Occipital lobe (tissue), 2 donors: ENCODE data around the gene FAM210B. TPM values are rescaled to one million over a fixed set of nuclear protein-coding genes. Genes with fewer than 3 reads are reported as not detected.
"Not testable (repeated sequence)": the region's sequence is repeated elsewhere in the genome, so short reads cannot be mapped to it uniquely, and the experiment has no call there.

Experiments
- DNase-seq: peaks from one replicate; lab custom pipeline; 2025; lab: John Stamatoyannopoulos, UW
- total RNA-seq: library from RNA; depleted of rRNA; stranded (reverse); fragments of >200 nt; gene quantifications from one replicate; pipeline ENCODE4 v1.2.3, GENCODE V29; 2014

The FAM210B gene
- total RNA-seq, 1 donor from 2014 or later = 22.6 TPM

- no peak for DNase-seq
Measured at GRCh38 chr20:56360133-56360907, 1.5 kb downstream of the FAM210B start.

GRCh38 chr20:56360908-56361205 lies 2.1 kb downstream of the FAM210B start:
- no peak for DNase-seq

- no peak for DNase-seq
Measured at GRCh38 chr20:56361900-56362299, 3.1 kb downstream of the FAM210B start.

- no peak for DNase-seq
Measured at GRCh38 chr20:56362833-56363413, 4.1 kb downstream of the FAM210B start.

GRCh38 chr20:56363491-56363890 lies 4.7 kb downstream of the FAM210B start:
- no peak for DNase-seq

- DNase-seq = no peak
Measured at GRCh38 chr20:56368351-56369134, 9.8 kb downstream of the FAM210B start.

GRCh38 chr20:56369179-56369578 lies 10.4 kb downstream of the FAM210B start:
- no peak for DNase-seq

- no peak for DNase-seq
Measured at GRCh38 chr20:56371977-56372376, 13.2 kb downstream of the FAM210B start.

- no peak for DNase-seq
Measured at GRCh38 chr20:56372850-56373249, 14.1 kb downstream of the FAM210B start.

GRCh38 chr20:56373942-56374341 lies 15.2 kb downstream of the FAM210B start:
- no peak for DNase-seq

GRCh38 chr20:56376331-56376730 lies 17.6 kb downstream of the FAM210B start:
- DNase-seq = no peak

- DNase-seq = no peak
Measured at GRCh38 chr20:56378386-56378785, 19.6 kb downstream of the FAM210B start.

GRCh38 chr20:56380375-56380774 lies 21.6 kb downstream of the FAM210B start:
- DNase-seq = no peak

GRCh38 chr20:56381501-56381900 lies 22.7 kb downstream of the FAM210B start:
- DNase-seq = no peak

- no peak for DNase-seq
Measured at GRCh38 chr20:56382696-56383095, 23.9 kb downstream of the FAM210B start.

- no peak for DNase-seq
Measured at GRCh38 chr20:56383334-56383733, 24.6 kb downstream of the FAM210B start.

- DNase-seq = no peak
Measured at GRCh38 chr20:56385130-56385529, 26.4 kb downstream of the FAM210B start.

- no peak for DNase-seq
Measured at GRCh38 chr20:56386219-56386618, 27.4 kb downstream of the FAM210B start.

- no peak for DNase-seq
Measured at GRCh38 chr20:56388882-56389281, 30.1 kb downstream of the FAM210B start.

- DNase-seq = no peak
Measured at GRCh38 chr20:56389807-56390206, 31.0 kb downstream of the FAM210B start.

- DNase-seq = not testable (repeated sequence)
Measured at GRCh38 chr20:56390396-56390795, 31.6 kb downstream of the FAM210B start.

- no peak for DNase-seq
Measured at GRCh38 chr20:56391037-56391436, 32.3 kb downstream of the FAM210B start.
